BJ (cell line): ENCODE results near the gene WASL. TPM values are rescaled to one million over a fixed set of nuclear protein-coding genes. Genes with fewer than 3 reads are reported as not detected.
"Not testable (repeated sequence)": the region's sequence is repeated elsewhere in the genome, so short reads cannot be mapped to it uniquely, and the experiment has no call there.

Source experiments
- CTCF ChIA-PET: fragments of 350-600 bp; formaldehyde crosslinking; extraction: SDS; loops from one replicate; lab custom pipeline; 2021; ENCODE audit warnings: antibody characterized with exemption, inconsistent platforms; lab: Yijun Ruan, JAX
- POLR2A ChIA-PET: fragments of 300-600 bp; sonication (Branson Sonifier 250); formaldehyde crosslinking; extraction: SDS; loops from one replicate; lab custom pipeline; 2021; ENCODE audit warnings: antibody characterized with exemption; lab: Charles Lee
- DNase-seq: peaks from one replicate; pipeline ENCODE4 v3.0.0-alpha.2; 2011; ENCODE audit warnings: low read depth
- H3K27me3 ChIP-seq: 2 replicates; pipeline ENCODE4 v1.6.0; 2011; ENCODE audit warnings: low read length; ENCODE audit not compliant: control insufficient read depth, insufficient read depth
- H3K36me3 ChIP-seq: 2 replicates; pipeline ENCODE4 v1.5.1; 2011; ENCODE audit warnings: low read length; ENCODE audit not compliant: control insufficient read depth, insufficient read depth
- H3K4me3 ChIP-seq: 2 replicates; pipeline ENCODE4 v1.5.1; 2011; ENCODE audit warnings: low read depth, mild to moderate bottlenecking, control low read depth, low read length
- CTCF ChIP-seq: IDR thresholded peaks from 2 replicates; pipeline ENCODE4 v1.5.1; 2011; ENCODE audit warnings: low read depth, mild to moderate bottlenecking, control low read depth, inconsistent platforms, low read length, moderate library complexity; ENCODE audit not compliant: insufficient read depth
- polyA plus RNA-seq: library from polyadenylated mRNA; depleted of rRNA; stranded (reverse); fragments of >200 nt; gene quantifications from 2 replicates; pipeline ENCODE4 v1.2.3, GENCODE V29; 2011

Gene WASL
- polyA plus RNA-seq, 1 experiment, result 4.0 TPM

GRCh38 chr7:123723913-123724312 is 24.9 kb downstream of the WASL start:
- ChIA-PET POLR2A (interaction anchor here (0.7 kb wide), 1 partner anchor 25 kb away, joined by 4 read pairs; the partner anchor contains the start of gene WASL), CTCF (no interaction called here)
- H3K36me3 ChIP-seq, result no peaks in the 10 kb centered on the region
- no peaks in the 10 kb centered on the region for H3K27me3 ChIP-seq
- no peak overlapping the region for H3K4me3 ChIP-seq
- no peak for DNase-seq
- TF ChIP-seq CTCF, result no peak

- H3K4me3 ChIP-seq, DNase-seq, H3K27me3 ChIP-seq, POLR2A ChIA-PET, H3K36me3 ChIP-seq: not testable (repeated sequence)
- CTCF ChIA-PET, result interaction anchor here (0.7 to 1.2 kb wide), 3 partner anchors 11 to 68 kb away, joined by 3 to 5 read pairs (median 4); partner anchors contain the start of gene WASL
Measured at GRCh38 chr7:123720527-123720926, 28.3 kb downstream of the WASL start.

- H3K4me3 ChIP-seq, result no peak overlapping the region
- H3K36me3 ChIP-seq, result no peaks in the 10 kb centered on the region
- no peaks in the 10 kb centered on the region for H3K27me3 ChIP-seq
- no peak for DNase-seq
- no peak for TF ChIP-seq CTCF
- ChIA-PET POLR2A (no interaction called here), CTCF (no interaction called here)
Measured at GRCh38 chr7:123719197-123719721, 29.5 kb downstream of the WASL start.

GRCh38 chr7:123718773-123719172 is 30.0 kb downstream of the WASL start:
- POLR2A ChIA-PET, result no interaction called here
- H3K4me3 ChIP-seq, result no peak overlapping the region
- no peak for DNase-seq
- TF ChIP-seq CTCF, result no peak
- H3K36me3 ChIP-seq, result no peaks in the 10 kb centered on the region
- no peaks in the 10 kb centered on the region for H3K27me3 ChIP-seq
- CTCF ChIA-PET, result no interaction called here

- no peak for DNase-seq
- no peaks in the 10 kb centered on the region for H3K27me3 ChIP-seq
- no peaks in the 10 kb centered on the region for H3K36me3 ChIP-seq
- ChIA-PET POLR2A (no interaction called here), CTCF (interaction anchor here (0.8 to 1.5 kb wide), 2 partner anchors 16 to 31 kb away, joined by 4 to 7 read pairs; partner anchors contain the start of gene WASL)
- no peak for TF ChIP-seq CTCF
- no peak overlapping the region for H3K4me3 ChIP-seq
Measured at GRCh38 chr7:123717689-123718088, 31.1 kb downstream of the WASL start.

GRCh38 chr7:123716877-123717276 is 31.9 kb downstream of the WASL start:
- Histone ChIP-seq H3K4me3 (no peak overlapping the region), H3K36me3 (no peaks in the 10 kb centered on the region), H3K27me3 (no peaks in the 10 kb centered on the region)
- no peak for DNase-seq
- CTCF ChIA-PET, result interaction anchor here (0.8 to 1.5 kb wide), 3 partner anchors 8 to 32 kb away, joined by 4 to 7 read pairs (median 4); partner anchors contain the start of gene WASL
- POLR2A ChIA-PET, result no interaction called here
- TF ChIP-seq CTCF, result no peak
